GM19372 (cell line): ENCODE data around the gene ZNF232.
"Not testable (repeated sequence)": the region's sequence is repeated elsewhere in the genome, so short reads cannot be mapped to it uniquely, and the experiment has no call there.

ENCODE experiments used
- ATAC-seq: cut with Tn5 transposase; IDR thresholded peaks from one replicate; pipeline ENCODE4 v1.9.1; 2021; ENCODE audit warnings: mild to moderate bottlenecking, low read depth, moderate library complexity; ENCODE audit not compliant: unreplicated experiment

Gene ZNF232

GRCh38 chr17:5111402-5112204 is at the start of gene ZNF232:
TSS of gene ZNF232 (minus strand) at chr17:5111878. CDS start at chr17:5111822, 56 bp downstream.
- peak; percentile 86 for ATAC-seq

- not testable (repeated sequence) for ATAC-seq
Measured at GRCh38 chr17:5160702-5161101, 49.0 kb upstream of the ZNF232 start.

GRCh38 chr17:5146122-5146521 is 34.4 kb upstream of the ZNF232 start:
- not testable (repeated sequence) for ATAC-seq

GRCh38 chr17:5142877-5143276 is 31.2 kb upstream of the ZNF232 start:
- not testable (repeated sequence) for ATAC-seq

GRCh38 chr17:5139458-5139732 is 27.7 kb upstream of the ZNF232 start:
- no peak for ATAC-seq

- ATAC-seq, result no peak
Measured at GRCh38 chr17:5138616-5139457, 27.2 kb upstream of the ZNF232 start.

- not testable (repeated sequence) for ATAC-seq
Measured at GRCh38 chr17:5138198-5138544, 26.5 kb upstream of the ZNF232 start.

- not testable (repeated sequence) for ATAC-seq
Measured at GRCh38 chr17:5137511-5138197, 26.0 kb upstream of the ZNF232 start.

- not testable (repeated sequence) for ATAC-seq
Measured at GRCh38 chr17:5136580-5137412, 25.1 kb upstream of the ZNF232 start.

- no peak for ATAC-seq
Measured at GRCh38 chr17:5135726-5136579, 24.3 kb upstream of the ZNF232 start.

GRCh38 chr17:5135131-5135712 is 23.5 kb upstream of the ZNF232 start:
- ATAC-seq, result not testable (repeated sequence)

- ATAC-seq, result not testable (repeated sequence)
Measured at GRCh38 chr17:5134571-5134970, 22.9 kb upstream of the ZNF232 start.

- ATAC-seq, result not testable (repeated sequence)
Measured at GRCh38 chr17:5133961-5134360, 22.3 kb upstream of the ZNF232 start.

GRCh38 chr17:5133311-5133710 is 21.6 kb upstream of the ZNF232 start:
- ATAC-seq, result no peak

- ATAC-seq, result not testable (repeated sequence)
Measured at GRCh38 chr17:5132503-5133225, 21.0 kb upstream of the ZNF232 start.

- ATAC-seq, result not testable (repeated sequence)
Measured at GRCh38 chr17:5131799-5132502, 20.3 kb upstream of the ZNF232 start.

- no peak for ATAC-seq
Measured at GRCh38 chr17:5131146-5131715, 19.6 kb upstream of the ZNF232 start.
